GM18526 (cell line): ENCODE results near the gene DRG1.
A peak's percentile ranks its signal among the peaks of the same experiment; 100 is the strongest.

Source experiments
- POLR2A ChIP-seq: IDR thresholded peaks from 3 replicates; pipeline ENCODE4 v1.6.1; 2011; ENCODE audit not compliant: insufficient read length; ENCODE audit errors: extremely low read depth

Gene DRG1, protein sequence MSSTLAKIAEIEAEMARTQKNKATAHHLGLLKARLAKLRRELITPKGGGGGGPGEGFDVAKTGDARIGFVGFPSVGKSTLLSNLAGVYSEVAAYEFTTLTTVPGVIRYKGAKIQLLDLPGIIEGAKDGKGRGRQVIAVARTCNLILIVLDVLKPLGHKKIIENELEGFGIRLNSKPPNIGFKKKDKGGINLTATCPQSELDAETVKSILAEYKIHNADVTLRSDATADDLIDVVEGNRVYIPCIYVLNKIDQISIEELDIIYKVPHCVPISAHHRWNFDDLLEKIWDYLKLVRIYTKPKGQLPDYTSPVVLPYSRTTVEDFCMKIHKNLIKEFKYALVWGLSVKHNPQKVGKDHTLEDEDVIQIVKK

GRCh38 chr22:31399211-31400022, at the start of gene DRG1:
Gene DRG1, plus strand, starts transcription at chr22:31399604. Its CDS starts 80 bp downstream, at chr22:31399684.
- TF ChIP-seq POLR2A: peak; percentile 97

DNA sequence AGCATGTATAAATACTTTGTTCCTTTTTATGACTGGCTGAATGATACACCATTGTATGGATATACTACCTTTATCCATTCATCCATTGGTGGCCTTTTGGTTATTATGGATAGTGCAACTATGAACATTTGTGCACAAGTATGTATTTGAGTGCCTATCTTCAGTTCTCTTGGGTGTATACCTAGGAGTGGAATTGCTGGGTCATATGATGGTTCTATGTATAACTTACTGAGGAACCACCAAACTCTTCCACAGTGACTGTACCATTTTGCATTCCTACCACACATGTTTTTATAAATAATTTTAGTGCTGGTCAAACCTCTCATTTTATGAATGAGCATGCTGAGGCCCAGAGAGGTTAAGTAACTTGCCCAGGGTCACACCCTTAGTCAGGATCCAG, 49.4 kb upstream of the DRG1 start:
- no peak for TF ChIP-seq POLR2A

DNA sequence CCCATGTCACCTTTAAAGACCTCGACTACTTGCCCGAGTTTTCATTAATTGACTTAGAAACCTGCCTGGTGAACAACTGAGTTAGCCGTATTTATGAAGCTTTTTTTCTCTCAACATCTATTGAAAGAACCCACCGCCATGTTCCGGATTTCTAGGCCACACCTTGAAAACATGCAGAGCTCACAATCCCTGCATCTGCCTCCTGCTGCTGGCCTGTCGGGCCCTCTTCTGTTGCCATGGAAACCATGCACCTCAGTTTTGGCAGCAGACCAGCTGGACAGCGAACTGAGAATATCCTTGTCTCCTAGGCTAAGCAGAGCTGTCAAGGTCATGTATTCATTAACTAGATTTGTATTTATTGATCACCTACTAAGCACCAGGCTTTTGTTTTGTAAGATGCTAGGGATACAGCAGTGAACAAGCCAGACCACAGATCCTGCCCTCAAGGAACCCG, 49.0 kb upstream of the DRG1 start:
- TF ChIP-seq POLR2A: no peak

DNA sequence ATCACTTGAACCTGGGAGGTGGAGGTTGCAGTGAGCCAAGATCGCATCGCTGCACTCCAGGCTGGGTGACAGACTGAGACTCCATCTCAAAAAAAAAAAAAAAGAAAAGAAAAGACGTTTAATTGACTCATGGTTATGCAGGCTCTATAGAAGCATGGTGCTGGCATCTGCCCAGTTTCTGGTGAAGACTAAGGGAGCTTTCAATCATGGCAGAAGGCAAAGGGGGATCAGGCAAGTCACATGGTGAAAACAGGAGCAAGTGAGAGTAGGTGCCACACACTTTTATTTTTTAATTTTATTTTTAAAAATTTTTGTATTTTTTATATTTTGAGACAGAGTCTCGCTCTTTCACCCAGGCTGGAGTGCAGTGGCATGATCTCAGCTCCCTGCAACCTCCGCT, 44.9 kb upstream of the DRG1 start:
- no peak for TF ChIP-seq POLR2A

DNA sequence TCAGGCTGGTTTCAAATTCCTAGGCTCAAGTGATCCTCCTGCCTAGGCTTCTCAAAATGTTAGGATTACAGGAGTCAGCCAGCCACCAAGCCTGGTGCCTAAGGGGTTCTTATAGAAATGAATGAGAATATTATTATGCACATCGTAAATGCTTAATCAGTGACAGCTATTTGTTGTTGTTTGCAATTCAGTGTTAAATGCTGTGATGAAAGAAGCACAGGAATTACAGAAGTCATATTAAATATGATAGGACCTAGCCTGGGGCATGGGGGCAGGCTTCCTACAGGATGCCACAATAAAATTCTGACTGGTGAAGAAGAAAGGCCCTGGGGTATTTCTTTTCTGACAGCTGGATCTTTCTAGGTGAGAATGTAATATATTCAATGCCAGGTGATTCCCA, 39.4 kb upstream of the DRG1 start:
- no peak for TF ChIP-seq POLR2A

- TF ChIP-seq POLR2A: no peak
Observed at GRCh38 chr22:31361743-31362142, 37.7 kb upstream of the DRG1 start.

DNA sequence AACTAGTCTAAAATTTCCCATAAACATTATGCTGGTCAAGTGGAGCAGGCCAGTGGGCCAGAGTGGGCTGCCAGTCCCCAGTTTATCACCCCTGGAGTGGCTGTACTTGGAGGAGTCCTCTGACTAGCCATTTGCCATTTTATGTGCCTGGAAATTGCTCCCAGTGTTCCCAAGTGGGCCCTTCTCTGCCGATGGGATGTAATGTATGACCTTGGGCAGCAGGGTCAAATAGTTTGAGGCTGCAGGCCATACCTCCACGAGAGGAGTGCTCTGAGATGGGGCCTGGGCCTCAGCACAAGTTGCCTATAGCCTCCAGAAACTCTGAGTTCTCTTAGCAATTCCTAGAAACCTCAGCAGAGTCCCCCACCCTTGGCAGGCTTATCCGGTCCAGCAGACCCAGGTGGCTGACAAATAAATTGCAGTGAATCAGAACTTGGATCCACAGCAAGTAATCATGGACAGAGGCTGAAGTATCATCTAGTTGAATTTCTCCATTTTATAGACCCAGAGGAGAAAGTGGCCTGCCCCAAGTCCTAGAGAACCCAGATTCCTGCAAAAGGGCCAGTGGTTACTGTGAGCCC, 35.4 kb upstream of the DRG1 start:
- no peak for TF ChIP-seq POLR2A

- TF ChIP-seq POLR2A: no peak
Observed at GRCh38 chr22:31367426-31367825, 32.0 kb upstream of the DRG1 start.

GRCh38 chr22:31377612-31378011, 21.8 kb upstream of the DRG1 start:
- TF ChIP-seq POLR2A: no peak

DNA sequence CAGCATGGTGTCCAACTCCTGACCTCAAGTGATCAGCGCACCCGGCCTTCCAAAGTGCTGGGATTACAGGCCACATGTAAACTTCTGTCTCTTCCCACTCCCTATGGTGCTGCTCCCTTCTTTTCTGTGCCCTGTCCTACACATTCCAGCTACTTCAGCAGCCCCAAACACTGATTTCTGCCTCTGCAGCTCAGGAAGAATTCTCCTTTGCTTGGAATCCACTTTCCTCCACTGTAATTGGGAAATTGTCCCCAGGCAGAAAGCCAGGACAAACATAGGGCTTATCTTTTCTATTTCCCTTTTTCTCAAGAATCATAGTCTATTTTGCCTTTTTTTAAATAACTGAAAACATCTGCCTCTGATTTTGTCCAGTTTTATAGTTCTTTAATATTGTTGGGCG, 21.3 kb upstream of the DRG1 start:
- no peak for TF ChIP-seq POLR2A

DNA sequence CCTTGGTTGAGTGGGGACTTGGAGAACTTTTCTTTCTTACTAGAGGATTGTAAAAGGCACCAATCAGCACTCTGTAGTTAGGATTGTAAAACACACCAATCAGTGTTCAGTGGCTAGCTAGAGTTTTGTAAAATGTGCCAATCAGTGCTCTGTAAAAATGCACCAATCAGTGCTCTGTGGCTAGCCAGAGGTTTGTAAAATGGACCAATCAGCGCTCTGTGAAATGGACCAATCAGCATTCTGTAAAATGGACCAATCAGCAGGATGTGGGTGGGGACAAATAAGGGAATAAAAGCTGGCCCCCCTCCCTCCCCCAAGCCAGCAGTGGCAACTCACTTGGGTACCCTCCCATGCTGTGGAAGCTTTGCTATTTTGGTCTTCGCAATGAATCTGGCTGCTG, 5.5 kb upstream of the DRG1 start:
- TF ChIP-seq POLR2A: no peak

- no peak for TF ChIP-seq POLR2A
Observed at GRCh38 chr22:31394326-31394725, 5.1 kb upstream of the DRG1 start.

GRCh38 chr22:31398231-31398630, 1.2 kb upstream of the DRG1 start:
- TF ChIP-seq POLR2A: no peak

DNA sequence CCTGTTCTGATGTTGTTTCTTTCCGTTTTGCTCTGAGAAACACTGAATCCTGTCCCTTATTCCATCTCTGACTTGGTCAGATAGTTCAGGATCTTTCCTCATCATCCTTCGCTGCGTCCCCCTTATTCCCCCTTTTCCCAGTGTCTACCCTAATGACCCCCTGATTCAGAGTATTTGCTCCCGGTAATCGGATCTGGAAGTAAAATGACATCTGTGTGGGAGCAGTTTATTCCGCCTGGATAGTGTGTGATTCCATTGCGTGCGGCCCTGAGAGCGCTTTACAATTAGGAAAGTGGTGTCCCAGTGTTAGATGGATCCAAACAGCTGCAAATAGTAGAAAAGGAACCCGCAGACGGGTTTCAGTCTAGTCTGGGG, 606 bp downstream of the DRG1 start:
- TF ChIP-seq POLR2A: no peak

GRCh38 chr22:31425331-31426050, 26.1 kb downstream of the DRG1 start:
- no peak for TF ChIP-seq POLR2A
